ENCODE measurements around the gene SETD1A. TPM values are rescaled to one million over a fixed set of nuclear protein-coding genes. Genes with fewer than 3 reads are reported as not detected.

The SETD1A gene
- total RNA-seq, 1 donor from 2014 or later, result 11.0 TPM

- DNase-seq (no peak), ATAC-seq (no peak)
- intact Hi-C loops (cut with micrococcal nuclease), result no loop called here
Observed at GRCh38 chr16:30991052-30991451, 33.5 kb downstream of the SETD1A start.

GRCh38 chr16:30992276-30992780, 34.8 kb downstream of the SETD1A start:
- DNase-seq, result no peak
- intact Hi-C loops (cut with micrococcal nuclease), result no loop called here
- ATAC-seq, result no peak

- DNase-seq (no peak), ATAC-seq (no peak)
- intact Hi-C loops (cut with micrococcal nuclease), result no loop called here
Observed at GRCh38 chr16:30992931-30993816, 35.6 kb downstream of the SETD1A start.

DNA sequence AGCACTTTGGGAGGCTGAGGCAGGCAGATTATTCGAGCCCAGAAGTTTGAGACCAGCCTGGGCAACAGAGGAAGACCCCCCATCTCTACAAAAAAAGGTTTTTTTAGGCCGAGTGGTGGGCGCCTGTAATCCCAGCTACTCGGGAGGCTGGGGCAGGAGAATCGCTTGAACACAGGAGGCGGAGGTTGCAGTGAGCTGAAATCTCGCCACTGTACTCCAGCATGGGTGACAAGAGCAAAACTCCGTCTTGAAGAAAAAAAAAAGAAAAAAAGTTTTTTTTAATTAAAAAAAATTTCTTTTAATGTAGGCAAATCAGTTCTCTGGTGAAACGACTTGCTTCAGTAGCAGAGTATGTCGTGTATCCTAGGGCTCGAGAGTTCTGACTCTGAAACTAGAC, 38.4 kb downstream of the SETD1A start:
- intact Hi-C loops (cut with micrococcal nuclease), result no loop called here
- ATAC-seq, result no peak
- no peak for DNase-seq

GRCh38 chr16:30996324-30996984, 38.9 kb downstream of the SETD1A start:
- intact Hi-C loops (cut with micrococcal nuclease), result no loop called here
- ATAC-seq (peak; percentile 17), DNase-seq (no peak)

- peak; percentile 90 for DNase-seq
- ATAC-seq, result peak; percentile 97
- intact Hi-C loops (cut with micrococcal nuclease), result no loop called here
Observed at GRCh38 chr16:30996985-30997724, 39.6 kb downstream of the SETD1A start.

GRCh38 chr16:30997725-30998711, 40.5 kb downstream of the SETD1A start:
- intact Hi-C loops (cut with micrococcal nuclease), result no loop called here

DNA sequence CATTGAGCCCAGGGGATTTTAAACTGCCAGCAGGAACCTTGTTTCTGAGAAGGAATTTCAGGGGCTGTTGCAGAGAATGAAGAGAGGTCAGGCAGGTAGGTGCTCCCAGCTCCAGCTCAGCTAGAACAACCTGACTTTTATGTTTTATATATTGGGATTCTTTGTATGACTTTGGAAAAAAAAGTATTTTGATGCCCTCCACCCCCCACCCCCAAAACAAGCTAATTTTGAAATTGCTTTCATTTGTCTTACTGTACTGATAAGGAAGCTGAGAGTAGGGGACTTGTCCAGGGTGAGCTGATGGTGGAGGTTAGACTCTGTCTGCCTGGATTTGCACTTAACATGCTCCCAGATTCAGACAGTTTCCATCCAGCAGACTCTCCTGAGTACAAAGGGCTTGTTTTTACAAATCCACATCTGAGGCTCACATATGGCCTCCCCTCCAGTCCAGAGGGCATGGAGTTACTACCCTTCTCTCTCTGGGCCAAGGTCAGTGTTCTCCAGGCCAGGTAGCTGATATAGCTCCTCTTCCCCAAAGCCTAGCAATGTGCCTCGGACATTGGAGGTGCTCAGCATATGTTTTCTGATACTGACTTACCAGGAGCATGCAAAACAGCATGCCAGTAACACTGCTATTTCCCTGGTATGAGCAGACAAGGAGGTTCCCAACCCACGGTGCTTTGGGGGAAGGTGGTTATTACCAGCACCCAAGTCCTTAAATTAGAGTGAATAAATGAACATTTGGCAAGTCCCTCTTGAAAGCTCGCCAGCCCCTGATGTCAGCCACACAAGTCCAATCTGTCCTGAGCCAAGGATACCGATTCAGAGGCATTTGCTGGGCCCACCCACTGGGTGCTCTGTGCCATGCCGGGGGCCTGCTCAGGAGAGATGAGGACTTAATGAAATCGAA, 41.6 kb downstream of the SETD1A start:
- ATAC-seq (no peak), DNase-seq (peak; percentile 41)
- intact Hi-C loops (cut with micrococcal nuclease), result no loop called here

More at GRCh38 chr16:30997725-30998711, 40.5 kb downstream of the SETD1A start:
- DNase-seq (no peak), ATAC-seq (peak; percentile 2)

DNA sequence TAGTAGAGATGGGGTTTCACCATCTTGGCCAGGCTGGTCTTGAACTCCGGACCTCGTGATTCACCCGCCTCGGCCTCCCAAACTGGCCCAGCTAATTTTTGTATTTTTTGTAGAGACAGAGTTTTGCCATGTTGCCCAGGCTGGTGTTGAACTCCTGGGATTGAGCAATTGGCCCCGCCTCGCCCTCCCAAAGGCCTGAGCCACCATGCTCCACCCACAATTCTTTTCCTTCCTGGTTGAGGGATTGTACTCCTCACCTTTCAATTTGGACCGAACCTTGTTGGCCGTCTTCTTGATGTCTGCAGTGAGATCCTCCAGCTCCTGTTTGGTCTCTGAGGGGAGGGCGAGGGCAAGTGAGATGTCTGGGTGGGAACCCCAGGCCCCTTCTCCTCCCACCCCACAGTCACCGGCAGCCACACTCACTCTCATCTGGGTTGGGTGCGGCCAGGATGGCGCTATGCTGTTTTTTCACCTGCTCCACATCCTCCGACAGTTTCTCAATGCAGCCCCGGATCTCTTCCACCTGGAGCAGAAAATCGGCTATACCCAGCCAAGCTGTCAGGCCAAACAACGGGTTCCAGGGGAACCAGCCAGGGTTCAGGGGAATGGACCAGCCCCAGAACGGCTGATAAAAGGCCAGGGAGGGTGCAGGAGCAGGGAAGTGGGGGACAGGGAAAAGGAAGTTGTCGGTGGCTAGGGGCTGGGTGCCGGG, 43.3 kb downstream of the SETD1A start:
- no peak for DNase-seq
- ATAC-seq, result no peak
- intact Hi-C loops (cut with micrococcal nuclease), result no loop called here

DNA sequence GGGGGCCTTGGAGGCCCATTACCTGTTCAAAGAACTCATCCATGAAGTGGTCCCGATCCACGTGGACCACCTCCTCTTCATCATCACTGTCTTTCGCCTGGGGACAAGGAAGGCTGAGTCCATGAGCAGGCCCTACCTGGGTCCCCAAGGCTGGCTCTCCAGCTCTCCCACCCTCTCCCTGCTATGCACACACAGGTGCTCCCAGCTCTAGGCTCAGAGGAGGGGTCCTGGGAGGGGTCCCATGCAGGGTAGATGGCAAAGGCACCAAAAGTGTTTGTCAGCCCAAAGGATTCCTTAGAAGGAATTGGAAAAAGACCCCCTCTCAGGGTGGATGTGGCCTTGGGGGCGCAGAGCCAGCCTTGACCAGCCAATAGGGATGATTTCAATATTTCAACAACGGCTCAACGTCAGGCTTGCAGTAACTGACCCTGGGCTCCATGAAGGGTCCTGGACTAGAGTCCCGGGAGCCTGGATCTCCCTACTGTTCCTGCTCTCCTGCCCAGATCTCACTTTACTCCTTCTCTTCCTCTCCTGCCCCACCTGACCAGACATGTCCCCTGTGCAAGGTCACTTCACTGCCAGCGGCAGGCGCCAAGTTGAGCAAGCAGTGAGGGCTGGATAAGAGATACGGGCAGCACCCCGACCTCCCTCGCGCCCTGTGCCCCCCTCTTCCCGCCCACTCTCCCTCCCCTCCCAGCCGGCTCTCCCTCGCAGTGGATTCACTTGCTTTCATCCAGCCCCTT, 44.1 kb downstream of the SETD1A start:
- DNase-seq, result no peak
- intact Hi-C loops (cut with micrococcal nuclease), result no loop called here
- ATAC-seq, result peak; percentile 35

GRCh38 chr16:31002250-31002700, 44.7 kb downstream of the SETD1A start:
- DNase-seq, result no peak
- intact Hi-C loops (cut with micrococcal nuclease), result no loop called here
- no peak for ATAC-seq

DNA sequence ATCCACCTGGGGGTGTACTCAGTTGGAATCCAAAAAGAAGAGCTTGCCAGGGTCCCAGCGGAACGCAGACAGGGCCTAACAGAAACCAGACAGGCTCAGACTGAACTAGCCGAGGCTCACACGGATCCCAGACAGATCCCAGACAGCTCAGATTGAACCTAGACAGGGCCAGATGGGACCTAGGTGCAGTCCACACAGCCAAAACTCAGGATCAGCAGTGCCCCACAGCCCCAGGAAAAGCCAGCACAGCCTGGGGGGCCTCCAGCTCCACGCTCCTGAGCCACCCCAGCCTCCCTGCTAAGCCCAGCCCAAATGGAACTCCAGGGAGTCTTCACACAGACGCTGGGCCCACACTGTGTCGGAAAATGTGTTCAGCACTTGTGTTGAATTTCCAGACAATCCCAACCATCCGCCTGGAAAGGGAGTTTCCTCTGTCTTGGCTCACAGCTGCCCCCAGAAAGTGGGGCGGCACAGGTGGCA, 45.3 kb downstream of the SETD1A start:
- DNase-seq (no peak), ATAC-seq (no peak)
- intact Hi-C loops (cut with micrococcal nuclease), result no loop called here

DNA sequence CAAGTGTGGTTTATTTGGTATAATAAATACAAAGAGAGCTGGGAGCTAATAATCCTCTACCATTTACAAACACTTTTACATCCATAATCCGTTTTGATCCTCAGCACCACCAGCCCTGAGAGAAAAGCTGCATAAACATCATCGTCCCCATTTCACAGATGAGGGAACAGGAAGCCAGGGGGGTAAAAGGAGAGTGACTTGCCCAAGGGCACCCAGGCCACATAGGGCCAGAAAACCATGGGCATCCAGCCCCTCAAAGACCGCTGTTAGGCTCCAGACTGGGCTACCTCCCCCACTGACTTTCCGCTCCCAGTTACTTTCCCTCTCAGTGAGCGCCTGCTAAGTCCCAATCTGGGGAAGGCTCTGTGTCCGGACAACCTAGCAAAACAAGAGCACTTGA, 46.2 kb downstream of the SETD1A start:
- ATAC-seq (no peak), DNase-seq (no peak)
- intact Hi-C loops (cut with micrococcal nuclease), result no loop called here

- no peak for ATAC-seq
- intact Hi-C loops (cut with micrococcal nuclease), result no loop called here
- DNase-seq, result no peak
Observed at GRCh38 chr16:31004658-31005057, 47.1 kb downstream of the SETD1A start.

GRCh38 chr16:31005350-31006085, 48.0 kb downstream of the SETD1A start:
- ATAC-seq (no peak), DNase-seq (no peak)
- intact Hi-C loops (cut with micrococcal nuclease), result no loop called here

- ATAC-seq (no peak), DNase-seq (no peak)
- intact Hi-C loops (cut with micrococcal nuclease), result no loop called here
Observed at GRCh38 chr16:31006086-31006385, 48.5 kb downstream of the SETD1A start.
